Calu3 (cell line): ENCODE results near the gene SMARCA4. TPM values are rescaled to one million over a fixed set of nuclear protein-coding genes. Genes with fewer than 3 reads are reported as not detected.
A peak's percentile ranks its signal among the peaks of the same experiment; 100 is the strongest.
"Not testable (repeated sequence)": the region's sequence is repeated elsewhere in the genome, so short reads cannot be mapped to it uniquely, and the experiment has no call there.

Experiments used
- BruUV-seq: library from RNA; stranded (reverse); fragments of 400-500 nt; replicated peaks from 2 replicates; lab custom pipeline; 2021; lab: Mats Ljungman, UMichigan
- CTCF ChIA-PET: fragments of 300-600 bp; sonication (Branson Sonifier 250); formaldehyde crosslinking; loops from one replicate; lab custom pipeline; 2022; ENCODE audit warnings: antibody characterized with exemption; lab: Charles Lee
- DNase-seq: peaks from one replicate; pipeline ENCODE4 v3.0.0; 2022
- H3K27ac Mint-ChIP-seq: one replicate; pipeline ENCODE4 v1.8.0; 2022; ENCODE audit warnings: mixed read lengths; ENCODE audit not compliant: unreplicated experiment
- H3K27me3 Mint-ChIP-seq: one replicate; pipeline ENCODE4 v1.8.0; 2022; ENCODE audit warnings: mixed read lengths; ENCODE audit not compliant: unreplicated experiment
- H3K36me3 Mint-ChIP-seq: one replicate; pipeline ENCODE4 v1.8.0; 2022; ENCODE audit warnings: mild to moderate bottlenecking, moderate library complexity, mixed read lengths; ENCODE audit not compliant: insufficient read depth, unreplicated experiment
- H3K4me1 Mint-ChIP-seq: one replicate; pipeline ENCODE4 v1.8.0; 2022; ENCODE audit warnings: mild to moderate bottlenecking, low read depth, mixed read lengths; ENCODE audit not compliant: unreplicated experiment
- H3K4me3 Mint-ChIP-seq: one replicate; pipeline ENCODE4 v1.8.0; 2022; ENCODE audit warnings: mild to moderate bottlenecking, low read depth, moderate library complexity, mixed read lengths; ENCODE audit not compliant: unreplicated experiment
- H3K9me3 Mint-ChIP-seq: one replicate; pipeline ENCODE4 v1.8.0; 2022; ENCODE audit warnings: low read depth, mixed read lengths; ENCODE audit not compliant: unreplicated experiment
- CTCF ChIP-seq: fragments of 200-600 bp; IDR thresholded peaks from one replicate; pipeline ENCODE4 v1.8.0; 2022; ENCODE audit warnings: antibody characterized with exemption; ENCODE audit not compliant: unreplicated experiment
- intact Hi-C: fragments of 100-400 bp; cut with micrococcal nuclease; formaldehyde crosslinking; loops from one replicate; pipeline ENCODE4 v1.10.0; 2022; ENCODE audit not compliant: unreplicated experiment
- total RNA-seq: library from RNA; stranded (reverse); gene quantifications from 2 replicates; pipeline ENCODE4 v1.2.3, GENCODE V29; 2022

The SMARCA4 gene
- total RNA-seq, 1 experiment from 2014 or later: 116 TPM

GRCh38 chr19:10945264-10945663 lies 15.6 kb upstream of the SMARCA4 start:
- H3K9me3 Mint-ChIP-seq: no peaks in the 10 kb centered on the region
- intact Hi-C loops: no loop called here
- no peaks in the 10 kb centered on the region for H3K4me1 Mint-ChIP-seq
- CTCF ChIA-PET: interaction anchor here (0.7 kb wide), 1 partner anchor 66 kb away, joined by 4 read pairs; no protein-coding TSS in a partner anchor
- no peaks in the 10 kb centered on the region for H3K36me3 Mint-ChIP-seq
- no TSS peak for BruUV-seq
- TF ChIP-seq CTCF: no peak
- H3K27me3 Mint-ChIP-seq: no peaks in the 10 kb centered on the region
- no peak overlapping the region for H3K4me3 Mint-ChIP-seq
- no peak for DNase-seq
- no peak overlapping the region for H3K27ac Mint-ChIP-seq

GRCh38 chr19:10946958-10947657 lies 13.7 kb upstream of the SMARCA4 start:
- H3K27me3 Mint-ChIP-seq: no peaks in the 10 kb centered on the region
- H3K4me3 Mint-ChIP-seq: no peak overlapping the region
- no peak overlapping the region for H3K27ac Mint-ChIP-seq
- no peak for TF ChIP-seq CTCF
- no peak for DNase-seq
- H3K36me3 Mint-ChIP-seq: no peaks in the 10 kb centered on the region
- CTCF ChIA-PET: no interaction called here
- no peaks in the 10 kb centered on the region for H3K9me3 Mint-ChIP-seq
- no TSS peak for BruUV-seq
- intact Hi-C loops: no loop called here
- H3K4me1 Mint-ChIP-seq: no peaks in the 10 kb centered on the region

DNA sequence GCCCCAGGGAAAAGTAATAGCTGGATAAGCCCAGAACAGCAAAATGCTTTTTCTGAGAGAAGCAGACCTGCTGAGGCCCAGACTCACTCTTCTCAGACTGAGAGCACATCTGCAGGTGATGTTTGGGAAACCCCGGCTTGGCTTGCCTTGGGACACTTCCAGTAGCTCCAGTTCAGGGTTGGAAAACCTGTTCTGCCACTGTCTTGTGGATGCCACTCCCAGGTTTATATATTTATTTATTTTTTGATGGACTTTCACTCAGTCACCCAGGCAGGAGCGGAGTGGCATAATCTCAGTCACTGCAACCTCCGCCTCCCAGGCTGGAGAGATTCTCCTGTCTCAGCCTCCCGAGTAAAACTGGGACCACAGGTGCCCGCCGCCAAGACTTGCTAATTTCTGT lies 8.0 kb upstream of the SMARCA4 start:
- no peaks in the 10 kb centered on the region for H3K27me3 Mint-ChIP-seq
- H3K4me1 Mint-ChIP-seq: no peaks in the 10 kb centered on the region
- no peaks in the 10 kb centered on the region for H3K9me3 Mint-ChIP-seq
- DNase-seq: peak; percentile 42
- CTCF ChIA-PET: interaction anchor here (0.8 to 0.9 kb wide), 3 partner anchors 11 to 23 kb away, joined by 3 to 4 read pairs (median 3); no protein-coding TSS in a partner anchor
- intact Hi-C loops: no loop called here
- no peak overlapping the region for H3K4me3 Mint-ChIP-seq
- TF ChIP-seq CTCF: no peak
- no peaks in the 10 kb centered on the region for H3K36me3 Mint-ChIP-seq
- no TSS peak for BruUV-seq
- no peak overlapping the region for H3K27ac Mint-ChIP-seq

- H3K36me3 Mint-ChIP-seq: peaks cover 27% of the 10 kb centered on the region
- H3K27ac Mint-ChIP-seq, H3K9me3 Mint-ChIP-seq, H3K4me1 Mint-ChIP-seq, CTCF ChIA-PET, BruUV-seq, intact Hi-C loops, DNase-seq, H3K27me3 Mint-ChIP-seq: not testable (repeated sequence)
- peak overlapping the region; percentile 80 for H3K4me3 Mint-ChIP-seq
Measured at GRCh38 chr19:10959277-10959968, 1.4 kb upstream of the SMARCA4 start.
